Sigmoid colon (tissue), 4 donors: ENCODE results near the gene USP24.

Experiments
- EP300 ChIP-seq, 4 donors: sonication (generic); formaldehyde crosslinking; IDR thresholded peaks; one replicate each; pipeline ENCODE4 v1.6.1; 2017; ENCODE audit warnings: antibody characterized with exemption in 4 of 4
- POLR2A ChIP-seq, 2 donors: fragments of 450-650 bp; IDR thresholded peaks; one replicate each; pipeline ENCODE4 v1.6.1; 2016; ENCODE audit warnings: antibody characterized with exemption in 2 of 2, mild to moderate bottlenecking in 2 of 2, moderate library complexity in 2 of 2
- POLR2AphosphoS5 ChIP-seq, 4 donors: sonication (generic); formaldehyde crosslinking; IDR thresholded peaks; one replicate each; pipeline ENCODE4 v1.6.1; 2017; ENCODE audit warnings: antibody characterized with exemption in 4 of 4
- TF ChIP-seq, protein P1 (sequence below), 4 experiments: fragments of 450-650 bp in 3 of 4; fragments of 200-600 bp in 1 of 4; IDR thresholded peaks; one replicate each; pipeline ENCODE4 v1.5.1; 2016 to 2019; ENCODE audit warnings: antibody characterized with exemption in 4 of 4, mild to moderate bottlenecking in 3 of 4, moderate library complexity in 2 of 4

DNA sequence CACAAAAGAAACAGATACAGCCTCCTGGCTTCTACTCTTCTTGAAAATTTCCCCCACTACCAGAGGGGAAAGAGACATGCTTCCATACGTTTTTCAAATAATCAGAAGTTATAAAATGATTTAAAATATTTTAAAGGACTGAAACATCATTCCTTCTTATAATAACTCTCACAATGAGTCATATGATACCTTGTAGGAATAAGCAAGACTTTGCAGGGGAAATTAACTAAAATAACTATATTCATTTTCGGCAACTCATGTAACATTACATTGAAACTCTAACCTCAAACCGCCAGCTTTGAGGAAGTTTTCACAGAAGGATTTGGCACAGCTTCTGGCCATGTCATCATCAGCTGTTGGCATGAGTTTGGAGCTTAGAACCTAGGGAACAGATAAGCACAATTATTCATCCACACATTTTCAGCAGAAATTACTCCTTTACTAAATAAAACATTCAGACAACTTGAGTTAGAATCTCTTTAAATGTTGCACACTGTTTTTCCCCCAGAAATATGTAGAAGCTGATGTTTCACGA is 85.9 kb downstream of the USP24 start:
- TF ChIP-seq POLR2AphosphoS5 (IDR thresholded peaks at IDR 0.05) (no peak), EP300 (IDR thresholded peaks at IDR 0.05) (no peak), POLR2A (IDR thresholded peaks at IDR 0.05) (no peak)
- TF ChIP-seq, protein P1, sequence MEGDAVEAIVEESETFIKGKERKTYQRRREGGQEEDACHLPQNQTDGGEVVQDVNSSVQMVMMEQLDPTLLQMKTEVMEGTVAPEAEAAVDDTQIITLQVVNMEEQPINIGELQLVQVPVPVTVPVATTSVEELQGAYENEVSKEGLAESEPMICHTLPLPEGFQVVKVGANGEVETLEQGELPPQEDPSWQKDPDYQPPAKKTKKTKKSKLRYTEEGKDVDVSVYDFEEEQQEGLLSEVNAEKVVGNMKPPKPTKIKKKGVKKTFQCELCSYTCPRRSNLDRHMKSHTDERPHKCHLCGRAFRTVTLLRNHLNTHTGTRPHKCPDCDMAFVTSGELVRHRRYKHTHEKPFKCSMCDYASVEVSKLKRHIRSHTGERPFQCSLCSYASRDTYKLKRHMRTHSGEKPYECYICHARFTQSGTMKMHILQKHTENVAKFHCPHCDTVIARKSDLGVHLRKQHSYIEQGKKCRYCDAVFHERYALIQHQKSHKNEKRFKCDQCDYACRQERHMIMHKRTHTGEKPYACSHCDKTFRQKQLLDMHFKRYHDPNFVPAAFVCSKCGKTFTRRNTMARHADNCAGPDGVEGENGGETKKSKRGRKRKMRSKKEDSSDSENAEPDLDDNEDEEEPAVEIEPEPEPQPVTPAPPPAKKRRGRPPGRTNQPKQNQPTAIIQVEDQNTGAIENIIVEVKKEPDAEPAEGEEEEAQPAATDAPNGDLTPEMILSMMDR (IDR thresholded peaks at IDR 0.05): no peak
